ENCODE measurements around the gene PRODH2. TPM values are rescaled to one million over a fixed set of nuclear protein-coding genes. Genes with fewer than 3 reads are reported as not detected.

The PRODH2 gene
- total RNA-seq, 1 experiment from 2014 or later = not detected

GRCh38 chr19:35805526-35806102, 7.0 kb downstream of the PRODH2 start:
- Mint-ChIP-seq H3K4me1 (peaks cover 2% of the 10 kb centered on the region), H3K9me3 (no peaks in the 10 kb centered on the region), H3K4me3 (no peak overlapping the region), H3K27ac (no peak overlapping the region), H3K36me3 (no peaks in the 10 kb centered on the region), H3K27me3 (ENCODE audit: low read depth) (peaks cover 22% of the 10 kb centered on the region)
- no peak for DNase-seq (ENCODE audit: low spot score)
- POLR2A ChIA-PET = no interaction called here
- no peak for ATAC-seq
- CTCF ChIA-PET = no interaction called here
- TF ChIP-seq NR3C1 (CRISPR knock-in tag; conservative IDR thresholded peaks at IDR 0.05; ENCODE audit: low read depth) = no peak
- TF ChIP-seq TEAD4 (CRISPR knock-in tag; IDR thresholded peaks at IDR 0.05) = no peak
- no peak for TF ChIP-seq ESRRA (CRISPR knock-in tag; IDR thresholded peaks at IDR 0.05; ENCODE audit: borderline replicate concordance)
- TF ChIP-seq NR2C2 (CRISPR knock-in tag; IDR thresholded peaks at IDR 0.05) = no peak
- TF ChIP-seq, protein P1, sequence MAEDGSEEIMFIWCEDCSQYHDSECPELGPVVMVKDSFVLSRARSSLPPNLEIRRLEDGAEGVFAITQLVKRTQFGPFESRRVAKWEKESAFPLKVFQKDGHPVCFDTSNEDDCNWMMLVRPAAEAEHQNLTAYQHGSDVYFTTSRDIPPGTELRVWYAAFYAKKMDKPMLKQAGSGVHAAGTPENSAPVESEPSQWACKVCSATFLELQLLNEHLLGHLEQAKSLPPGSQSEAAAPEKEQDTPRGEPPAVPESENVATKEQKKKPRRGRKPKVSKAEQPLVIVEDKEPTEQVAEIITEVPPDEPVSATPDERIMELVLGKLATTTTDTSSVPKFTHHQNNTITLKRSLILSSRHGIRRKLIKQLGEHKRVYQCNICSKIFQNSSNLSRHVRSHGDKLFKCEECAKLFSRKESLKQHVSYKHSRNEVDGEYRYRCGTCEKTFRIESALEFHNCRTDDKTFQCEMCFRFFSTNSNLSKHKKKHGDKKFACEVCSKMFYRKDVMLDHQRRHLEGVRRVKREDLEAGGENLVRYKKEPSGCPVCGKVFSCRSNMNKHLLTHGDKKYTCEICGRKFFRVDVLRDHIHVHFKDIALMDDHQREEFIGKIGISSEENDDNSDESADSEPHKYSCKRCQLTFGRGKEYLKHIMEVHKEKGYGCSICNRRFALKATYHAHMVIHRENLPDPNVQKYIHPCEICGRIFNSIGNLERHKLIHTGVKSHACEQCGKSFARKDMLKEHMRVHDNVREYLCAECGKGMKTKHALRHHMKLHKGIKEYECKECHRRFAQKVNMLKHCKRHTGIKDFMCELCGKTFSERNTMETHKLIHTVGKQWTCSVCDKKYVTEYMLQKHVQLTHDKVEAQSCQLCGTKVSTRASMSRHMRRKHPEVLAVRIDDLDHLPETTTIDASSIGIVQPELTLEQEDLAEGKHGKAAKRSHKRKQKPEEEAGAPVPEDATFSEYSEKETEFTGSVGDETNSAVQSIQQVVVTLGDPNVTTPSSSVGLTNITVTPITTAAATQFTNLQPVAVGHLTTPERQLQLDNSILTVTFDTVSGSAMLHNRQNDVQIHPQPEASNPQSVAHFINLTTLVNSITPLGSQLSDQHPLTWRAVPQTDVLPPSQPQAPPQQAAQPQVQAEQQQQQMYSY (CRISPR knock-in tag; IDR thresholded peaks at IDR 0.05) = no peak
- no peak for TF ChIP-seq FOXJ3 (CRISPR knock-in tag; IDR thresholded peaks at IDR 0.05; ENCODE audit: borderline replicate concordance)
- TF ChIP-seq FOXP4 (CRISPR knock-in tag; IDR thresholded peaks at IDR 0.05) = no peak
- TF ChIP-seq CREM (CRISPR knock-in tag; IDR thresholded peaks at IDR 0.05) = no peak
- no peak for TF ChIP-seq ATF2 (CRISPR knock-in tag; IDR thresholded peaks at IDR 0.05; ENCODE audit: borderline replicate concordance, low read depth)
- TF ChIP-seq ATF1 (CRISPR knock-in tag; IDR thresholded peaks at IDR 0.05) = no peak
- no peak for TF ChIP-seq JAZF1 (CRISPR knock-in tag; IDR thresholded peaks at IDR 0.05)
- no peak for TF ChIP-seq TEAD1 (CRISPR knock-in tag; IDR thresholded peaks at IDR 0.05)
- no peak for TF ChIP-seq ZNF219 (CRISPR knock-in tag; IDR thresholded peaks at IDR 0.05; ENCODE audit: borderline replicate concordance)
- no peak for TF ChIP-seq SOX15 (CRISPR knock-in tag; IDR thresholded peaks at IDR 0.05)
- no peak for TF ChIP-seq AFF4 (CRISPR knock-in tag; IDR thresholded peaks at IDR 0.05; ENCODE audit: borderline replicate concordance)

Data from WTC11 (cell line).